ENCODE measurements around the gene RPS28.

- TF ChIP-seq CTCF (conservative IDR thresholded peaks at IDR 0.05; ENCODE audit: low read length), result no peak
- TF ChIP-seq EZH2phosphoT487 (IDR thresholded peaks at IDR 0.05; ENCODE audit: borderline replicate concordance, low read depth, low read length), result no peak
Observed at GRCh38 chr19:8361921-8362793, 40.9 kb downstream of the RPS28 start.
